Activated CD8-positive, alpha-beta T cell treated with anti-CD3 and anti-CD28 coated beads for 36 hours (primary cell): ENCODE results near the gene SKOR1. TPM values are rescaled to one million over a fixed set of nuclear protein-coding genes. Genes with fewer than 3 reads are reported as not detected.

ENCODE experiments used
- ATAC-seq: fragments of 200-7000 bp; cut with Tn5 transposase; one replicate; pipeline ENCODE4 v1.10.0; 2021; ENCODE audit warnings: mild to moderate bottlenecking, moderate library complexity
- CTCF ChIA-PET: fragments of 350-600 bp; sonication (Branson Sonifier 250); formaldehyde crosslinking; loops from one replicate; lab custom pipeline; 2021; ENCODE audit warnings: antibody characterized with exemption; lab: Charles Lee
- POLR2A ChIA-PET: fragments of 350-600 bp; sonication (Branson Sonifier 250); formaldehyde crosslinking; loops from one replicate; lab custom pipeline; 2021; ENCODE audit warnings: antibody characterized with exemption; lab: Charles Lee
- DNase-seq: peaks from one replicate; pipeline ENCODE4 v3.0.0-alpha.2; 2020
- H3K27ac Mint-ChIP-seq: one replicate; pipeline ENCODE4 v1.8.0; 2021; ENCODE audit warnings: mild to moderate bottlenecking, mixed read lengths
- H3K27me3 Mint-ChIP-seq: one replicate; pipeline ENCODE4 v1.8.0; 2021; ENCODE audit warnings: mixed read lengths
- H3K36me3 Mint-ChIP-seq: one replicate; pipeline ENCODE4 v1.8.0; 2021; ENCODE audit warnings: low read depth, mixed read lengths
- H3K4me1 Mint-ChIP-seq: one replicate; pipeline ENCODE4 v1.8.0; 2021; ENCODE audit warnings: low read depth, mixed read lengths
- H3K4me3 Mint-ChIP-seq: one replicate; pipeline ENCODE4 v1.8.0; 2021; ENCODE audit warnings: mild to moderate bottlenecking, moderate library complexity, mixed read lengths
- H3K9me3 Mint-ChIP-seq: one replicate; pipeline ENCODE4 v1.8.0; 2021; ENCODE audit warnings: mixed read lengths
- CTCF ChIP-seq: fragments of 200-600 bp; IDR thresholded peaks from one replicate; pipeline ENCODE4 v1.8.0; 2022; ENCODE audit warnings: antibody characterized with exemption, mild to moderate bottlenecking
- intact Hi-C: fragments of 100-400 bp; cut with micrococcal nuclease; formaldehyde crosslinking; loops from one replicate; pipeline ENCODE4 v1.10.0; 2022
- total RNA-seq, 2 experiments: library from RNA; stranded (reverse); gene quantifications; one replicate each; pipeline ENCODE4 v1.2.3, GENCODE V29; 2021

Gene SKOR1
- total RNA-seq, 2 experiments from 2014 or later: 0.09 to 0.25 TPM

- DNase-seq (peak; percentile 61), ATAC-seq (peak; percentile 72)
- Mint-ChIP-seq H3K4me1 (peaks cover 37% of the 10 kb centered on the region), H3K9me3 (no peaks in the 10 kb centered on the region), H3K27me3 (peaks cover 82% of the 10 kb centered on the region), H3K36me3 (no peaks in the 10 kb centered on the region), H3K4me3 (no peak overlapping the region), H3K27ac (no peak overlapping the region)
- TF ChIP-seq CTCF: no peak
- intact Hi-C loops: no loop called here
- POLR2A ChIA-PET: interaction anchor here (0.6 to 1.4 kb wide), 4 partner anchors 8 to 142 kb away, joined by 3 to 4 read pairs (median 3); no protein-coding TSS in a partner anchor
- CTCF ChIA-PET: interaction anchor here (1.1 kb wide), 1 partner anchor 12 kb away, joined by 5 read pairs; no protein-coding TSS in a partner anchor
Measured at GRCh38 chr15:67820992-67821783, 4.1 kb upstream of the SKOR1 start.

GRCh38 chr15:67821784-67822440, 3.4 kb upstream of the SKOR1 start:
- H3K27ac Mint-ChIP-seq: no peak overlapping the region
- H3K27me3 Mint-ChIP-seq: peaks cover 82% of the 10 kb centered on the region
- POLR2A ChIA-PET: interaction anchor here (1.0 to 1.4 kb wide), 2 partner anchors 8 to 9 kb away, joined by 3 to 4 read pairs; no protein-coding TSS in a partner anchor
- no peak overlapping the region for H3K4me3 Mint-ChIP-seq
- intact Hi-C loops: no loop called here
- H3K9me3 Mint-ChIP-seq: no peaks in the 10 kb centered on the region
- CTCF ChIA-PET: no interaction called here
- no peak for ATAC-seq
- H3K4me1 Mint-ChIP-seq: peaks cover 40% of the 10 kb centered on the region
- no peak for TF ChIP-seq CTCF
- no peak for DNase-seq
- no peaks in the 10 kb centered on the region for H3K36me3 Mint-ChIP-seq

GRCh38 chr15:67822537-67823313, 2.6 kb upstream of the SKOR1 start:
- no peak overlapping the region for H3K27ac Mint-ChIP-seq
- H3K36me3 Mint-ChIP-seq: no peaks in the 10 kb centered on the region
- TF ChIP-seq CTCF: no peak
- no peak for DNase-seq
- ATAC-seq: no peak
- ChIA-PET CTCF (interaction anchor here (1.8 kb wide), 2 partner anchors 10 to 365 kb away, joined by 5 to 6 read pairs; no protein-coding TSS in a partner anchor), POLR2A (interaction anchor here (0.6 kb wide), 1 partner anchor 227 kb away, joined by 3 read pairs; no protein-coding TSS in a partner anchor)
- no peaks in the 10 kb centered on the region for H3K9me3 Mint-ChIP-seq
- peaks cover 40% of the 10 kb centered on the region for H3K4me1 Mint-ChIP-seq
- intact Hi-C loops: no loop called here
- H3K4me3 Mint-ChIP-seq: no peak overlapping the region
- H3K27me3 Mint-ChIP-seq: peaks cover 74% of the 10 kb centered on the region

- intact Hi-C loops: no loop called here
- POLR2A ChIA-PET: interaction anchor here (0.6 to 1.4 kb wide), 4 partner anchors 11 to 302 kb away, joined by 3 read pairs; no protein-coding TSS in a partner anchor
- ATAC-seq (peak; percentile 18), DNase-seq (no peak)
- peaks cover 44% of the 10 kb centered on the region for H3K4me1 Mint-ChIP-seq
- CTCF ChIA-PET: interaction anchor here (1.1 to 3.4 kb wide), 6 partner anchors 9 to 877 kb away, joined by 3 to 15 read pairs (median 4); no protein-coding TSS in a partner anchor
- no peaks in the 10 kb centered on the region for H3K36me3 Mint-ChIP-seq
- no peak overlapping the region for H3K27ac Mint-ChIP-seq
- TF ChIP-seq CTCF: no peak
- H3K4me3 Mint-ChIP-seq: peak overlapping the region; percentile 67
- peaks cover 73% of the 10 kb centered on the region for H3K27me3 Mint-ChIP-seq
- H3K9me3 Mint-ChIP-seq: no peaks in the 10 kb centered on the region
Measured at GRCh38 chr15:67823314-67824196, 1.8 kb upstream of the SKOR1 start.
